ENCODE measurements around the gene KCNK18. TPM values are rescaled to one million over a fixed set of nuclear protein-coding genes. Genes with fewer than 3 reads are reported as not detected.

The KCNK18 gene
- total and polyA plus RNA-seq, 4 donors = 4.0 TPM; not detected in 3

DNA sequence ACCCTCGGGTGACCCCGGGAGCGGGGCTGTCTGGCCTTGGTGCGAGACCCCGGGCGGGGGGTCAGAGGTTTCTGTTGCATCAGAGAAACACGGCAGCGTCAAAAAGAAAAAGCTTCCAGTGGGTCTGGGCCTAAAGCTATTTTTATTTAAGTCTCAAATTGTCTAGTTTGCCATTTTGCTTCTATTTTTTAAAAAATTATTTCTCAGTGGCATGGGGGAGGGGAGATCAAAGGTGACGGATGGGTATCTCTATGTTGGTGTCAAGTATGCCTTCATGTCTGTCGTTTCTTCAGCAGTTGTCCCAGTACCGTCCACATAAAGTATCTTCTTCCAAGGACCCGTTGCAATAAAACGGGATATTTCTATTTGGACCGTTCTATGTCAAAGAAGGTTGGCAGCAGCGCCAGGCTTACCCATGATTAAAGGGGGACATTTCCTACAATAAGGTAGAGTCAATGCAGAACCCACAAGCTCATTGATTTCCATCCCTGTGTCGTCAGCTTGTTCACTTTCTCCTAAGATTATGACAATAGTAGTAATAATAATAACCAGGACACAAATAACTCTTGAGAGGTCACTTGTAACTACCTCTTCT is 33.2 kb upstream of the KCNK18 start:
- peaks cover 100% of the 10 kb centered on the region for H3K27me3 ChIP-seq (ENCODE audit: control insufficient read depth, insufficient read depth, low read length)
- no peak overlapping the region for H3K27ac ChIP-seq (ENCODE audit: low read depth, low read length)
- H3K36me3 ChIP-seq (ENCODE audit: control insufficient read depth, insufficient read depth, low read length) = no peaks in the 10 kb centered on the region
- WGBS (ENCODE audit: insufficient coverage) = 0% methylated on average over 6 of the region's 16 CpGs
- peak in 2 of 6 donors; percentile 32 to 33 for DNase-seq (ENCODE audit: low read depth in 4 of 6, low spot score in 6 of 6)
- no peaks in the 10 kb centered on the region for H3K9me3 ChIP-seq (ENCODE audit: control insufficient read depth, insufficient read depth, low read length)
- no peak overlapping the region for H3K4me3 ChIP-seq (ENCODE audit: low read depth, low read length)
- peaks cover 49% of the 10 kb centered on the region for H3K4me1 ChIP-seq (ENCODE audit: control insufficient read depth, insufficient read depth, low read length)

GRCh38 chr10:117164592-117165537 is 32.4 kb upstream of the KCNK18 start:
- peak in 2 of 6 donors; percentile 50 to 53 for DNase-seq (ENCODE audit: low read depth in 4 of 6, low spot score in 6 of 6)
- peaks cover 100% of the 10 kb centered on the region for H3K27me3 ChIP-seq (ENCODE audit: control insufficient read depth, insufficient read depth, low read length)
- no peaks in the 10 kb centered on the region for H3K9me3 ChIP-seq (ENCODE audit: control insufficient read depth, insufficient read depth, low read length)
- H3K4me1 ChIP-seq (ENCODE audit: control insufficient read depth, insufficient read depth, low read length) = peaks cover 49% of the 10 kb centered on the region
- H3K36me3 ChIP-seq (ENCODE audit: control insufficient read depth, insufficient read depth, low read length) = no peaks in the 10 kb centered on the region
- H3K4me3 ChIP-seq (ENCODE audit: low read depth, low read length) = peak overlapping the region; percentile 2
- WGBS (ENCODE audit: insufficient coverage) = 3% methylated on average over 19 of the region's 32 CpGs
- no peak overlapping the region for H3K27ac ChIP-seq (ENCODE audit: low read depth, low read length)

DNA sequence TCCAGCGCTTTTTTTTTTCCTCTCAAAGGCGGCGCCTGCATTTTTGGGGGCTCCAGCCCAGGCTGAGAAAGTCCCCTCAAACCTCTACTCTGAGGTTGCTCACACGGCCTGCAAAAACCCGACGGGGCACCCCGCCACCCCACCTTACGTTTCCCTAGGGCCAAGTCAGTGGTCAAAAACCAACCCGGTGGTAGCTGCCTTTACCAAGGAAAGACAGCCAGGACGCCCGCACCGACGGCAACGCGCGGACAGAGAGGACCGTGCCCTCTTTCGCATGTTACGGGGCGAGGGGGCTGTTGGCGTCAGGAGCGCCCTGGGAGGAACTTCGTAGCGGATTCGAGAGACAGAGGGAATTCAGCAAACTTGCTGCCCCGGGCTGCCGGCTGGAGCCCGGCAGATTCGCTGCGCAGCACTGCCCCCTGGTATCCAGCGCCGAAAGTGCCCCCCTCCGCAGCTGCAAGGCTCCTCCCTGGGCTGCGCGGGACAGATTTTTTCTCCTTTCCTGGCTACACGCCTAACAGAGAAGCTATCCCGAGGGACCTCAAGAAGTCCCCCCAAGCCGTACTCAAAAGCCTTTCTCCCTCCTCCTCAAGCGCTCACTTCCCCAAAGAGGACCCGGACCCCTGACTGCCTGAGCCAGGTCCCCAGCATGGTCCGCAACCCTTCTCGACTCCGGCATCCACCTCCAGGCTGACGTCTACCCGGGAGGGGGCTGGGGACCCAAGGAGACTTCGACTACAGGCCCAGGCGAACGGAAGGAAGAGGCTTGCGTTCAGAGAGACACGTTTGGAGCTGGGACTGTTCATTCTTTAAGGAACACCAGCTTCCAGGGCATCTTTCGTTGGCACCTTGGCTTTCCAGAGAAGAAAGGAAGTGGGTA is 31.5 kb upstream of the KCNK18 start:
- Histone ChIP-seq H3K4me3 (ENCODE audit: low read depth, low read length) (no peak overlapping the region), H3K36me3 (ENCODE audit: control insufficient read depth, insufficient read depth, low read length) (no peaks in the 10 kb centered on the region), H3K27me3 (ENCODE audit: control insufficient read depth, insufficient read depth, low read length) (peaks cover 100% of the 10 kb centered on the region), H3K4me1 (ENCODE audit: control insufficient read depth, insufficient read depth, low read length) (peaks cover 49% of the 10 kb centered on the region), H3K9me3 (ENCODE audit: control insufficient read depth, insufficient read depth, low read length) (no peaks in the 10 kb centered on the region), H3K27ac (ENCODE audit: low read depth, low read length) (no peak overlapping the region)
- peak in 2 of 6 donors; percentile 45 to 70 for DNase-seq (ENCODE audit: low read depth in 4 of 6, low spot score in 6 of 6)
- under 1% methylated on average over 51 of the region's 51 CpGs for WGBS (ENCODE audit: insufficient coverage)

DNA sequence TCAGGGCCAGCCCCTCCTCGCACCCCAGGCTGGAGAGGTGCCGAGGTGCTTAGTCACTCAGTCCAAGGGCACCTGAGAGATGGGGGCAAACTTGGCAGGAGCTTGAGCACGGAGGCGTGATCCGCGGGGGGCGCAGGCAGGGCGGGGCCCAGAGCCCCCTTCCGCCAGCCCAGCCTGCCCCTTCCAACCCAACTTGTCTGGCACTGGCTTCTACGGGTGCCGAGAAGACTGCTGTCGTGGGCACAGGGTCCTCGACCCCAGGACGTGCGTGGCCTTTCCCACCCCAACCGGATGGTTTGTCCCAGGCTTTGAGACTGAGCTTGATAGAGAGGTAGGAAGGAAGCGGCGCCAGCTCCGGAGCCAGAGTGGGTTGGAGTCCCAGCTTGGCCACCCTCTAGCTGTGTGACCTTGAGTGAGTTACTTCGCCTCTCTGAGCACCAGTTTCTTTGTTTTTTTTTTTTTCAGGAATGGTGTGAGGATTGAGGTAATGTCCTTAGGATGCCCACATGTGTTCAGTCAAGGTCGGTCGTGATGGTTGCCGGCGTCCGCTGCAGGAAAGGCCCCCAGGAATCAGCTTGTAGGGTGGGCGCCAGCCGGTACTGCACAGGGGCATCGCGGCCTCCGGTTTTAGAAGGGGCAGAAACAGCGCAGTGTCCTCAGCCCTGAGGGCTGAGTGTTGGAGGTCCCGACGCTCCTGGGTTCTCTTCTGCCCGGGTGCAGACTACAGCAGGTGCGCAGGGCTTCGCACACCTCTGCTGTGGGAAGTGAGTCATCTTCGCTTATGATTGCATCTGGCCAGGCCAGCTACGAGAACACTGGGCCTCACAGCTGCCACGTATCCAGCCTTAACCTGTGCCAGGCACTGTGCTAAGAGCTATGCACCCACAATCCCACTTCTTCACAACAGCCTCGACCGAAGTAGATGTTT is 30.6 kb upstream of the KCNK18 start:
- Histone ChIP-seq H3K9me3 (ENCODE audit: control insufficient read depth, insufficient read depth, low read length) (no peaks in the 10 kb centered on the region), H3K27ac (ENCODE audit: low read depth, low read length) (no peak overlapping the region), H3K4me1 (ENCODE audit: control insufficient read depth, insufficient read depth, low read length) (peaks cover 49% of the 10 kb centered on the region), H3K36me3 (ENCODE audit: control insufficient read depth, insufficient read depth, low read length) (no peaks in the 10 kb centered on the region), H3K4me3 (ENCODE audit: low read depth, low read length) (no peak overlapping the region), H3K27me3 (ENCODE audit: control insufficient read depth, insufficient read depth, low read length) (peaks cover 100% of the 10 kb centered on the region)
- WGBS (ENCODE audit: insufficient coverage) = 10% methylated on average over 38 of the region's 41 CpGs
- no peak for DNase-seq (ENCODE audit: low read depth in 4 of 6, low spot score in 6 of 6)

DNA sequence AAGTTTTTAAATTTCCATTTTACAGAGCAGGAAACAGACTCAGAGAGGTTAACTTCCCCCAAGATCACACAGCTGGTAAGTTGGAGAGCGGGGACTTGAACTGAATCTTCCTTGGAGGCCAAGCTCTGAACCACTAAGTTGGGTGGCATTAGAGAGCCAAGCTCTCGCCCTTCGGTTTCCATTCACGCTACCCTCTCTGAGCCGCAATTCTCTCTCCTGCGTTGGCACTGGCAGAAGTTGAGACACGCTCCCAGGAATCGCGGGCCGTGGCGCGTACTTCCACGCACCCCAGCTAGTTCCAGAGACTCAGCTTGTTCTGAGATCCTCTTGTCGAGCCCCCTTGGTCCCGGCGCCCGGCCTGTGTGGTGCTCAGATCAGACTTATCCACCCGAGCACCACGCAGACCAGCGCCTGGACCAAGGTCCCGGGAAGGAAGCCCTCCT is 29.9 kb upstream of the KCNK18 start:
- H3K9me3 ChIP-seq (ENCODE audit: control insufficient read depth, insufficient read depth, low read length) = no peaks in the 10 kb centered on the region
- H3K4me3 ChIP-seq (ENCODE audit: low read depth, low read length) = no peak overlapping the region
- no peaks in the 10 kb centered on the region for H3K36me3 ChIP-seq (ENCODE audit: control insufficient read depth, insufficient read depth, low read length)
- WGBS (ENCODE audit: insufficient coverage) = 5% methylated on average over 21 of the region's 21 CpGs
- no peak overlapping the region for H3K27ac ChIP-seq (ENCODE audit: low read depth, low read length)
- peak in 1 of 6 donors; percentile 5 for DNase-seq (ENCODE audit: low read depth in 4 of 6, low spot score in 6 of 6)
- H3K27me3 ChIP-seq (ENCODE audit: control insufficient read depth, insufficient read depth, low read length) = peaks cover 100% of the 10 kb centered on the region
- peaks cover 47% of the 10 kb centered on the region for H3K4me1 ChIP-seq (ENCODE audit: control insufficient read depth, insufficient read depth, low read length)

- Histone ChIP-seq H3K36me3 (ENCODE audit: control insufficient read depth, insufficient read depth, low read length) (no peaks in the 10 kb centered on the region), H3K4me1 (ENCODE audit: control insufficient read depth, insufficient read depth, low read length) (peaks cover 40% of the 10 kb centered on the region), H3K9me3 (ENCODE audit: control insufficient read depth, insufficient read depth, low read length) (no peaks in the 10 kb centered on the region), H3K4me3 (ENCODE audit: low read depth, low read length) (peak overlapping the region; percentile 9), H3K27ac (ENCODE audit: low read depth, low read length) (no peak overlapping the region), H3K27me3 (ENCODE audit: control insufficient read depth, insufficient read depth, low read length) (peaks cover 100% of the 10 kb centered on the region)
- peak in 2 of 6 donors; percentile 58 to 79 for DNase-seq (ENCODE audit: low read depth in 4 of 6, low spot score in 6 of 6)
- WGBS (ENCODE audit: insufficient coverage) = under 1% methylated on average over 70 of the region's 75 CpGs
Measured at GRCh38 chr10:117167789-117168674, 29.3 kb upstream of the KCNK18 start.

- H3K4me1 ChIP-seq (ENCODE audit: control insufficient read depth, insufficient read depth, low read length) = peaks cover 34% of the 10 kb centered on the region
- DNase-seq (ENCODE audit: low read depth in 4 of 6, low spot score in 6 of 6) = peak in 1 of 6 donors; percentile 14
- WGBS (ENCODE audit: insufficient coverage) = 3% methylated on average over 19 of the region's 25 CpGs
- H3K27ac ChIP-seq (ENCODE audit: low read depth, low read length) = no peak overlapping the region
- no peak overlapping the region for H3K4me3 ChIP-seq (ENCODE audit: low read depth, low read length)
- H3K27me3 ChIP-seq (ENCODE audit: control insufficient read depth, insufficient read depth, low read length) = peaks cover 97% of the 10 kb centered on the region
- no peaks in the 10 kb centered on the region for H3K36me3 ChIP-seq (ENCODE audit: control insufficient read depth, insufficient read depth, low read length)
- H3K9me3 ChIP-seq (ENCODE audit: control insufficient read depth, insufficient read depth, low read length) = no peaks in the 10 kb centered on the region
Measured at GRCh38 chr10:117168729-117169128, 28.6 kb upstream of the KCNK18 start.

GRCh38 chr10:117169480-117169879 is 27.8 kb upstream of the KCNK18 start:
- Histone ChIP-seq H3K4me3 (ENCODE audit: low read depth, low read length) (no peak overlapping the region), H3K27ac (ENCODE audit: low read depth, low read length) (no peak overlapping the region), H3K9me3 (ENCODE audit: control insufficient read depth, insufficient read depth, low read length) (no peaks in the 10 kb centered on the region), H3K36me3 (ENCODE audit: control insufficient read depth, insufficient read depth, low read length) (no peaks in the 10 kb centered on the region), H3K27me3 (ENCODE audit: control insufficient read depth, insufficient read depth, low read length) (peaks cover 93% of the 10 kb centered on the region), H3K4me1 (ENCODE audit: control insufficient read depth, insufficient read depth, low read length) (peaks cover 33% of the 10 kb centered on the region)
- WGBS (ENCODE audit: insufficient coverage) = 30% methylated on average over 2 of the region's 2 CpGs
- DNase-seq (ENCODE audit: low read depth in 4 of 6, low spot score in 6 of 6) = no peak
